ENCODE measurements around the gene GABRB1. TPM values are rescaled to one million over a fixed set of nuclear protein-coding genes. Genes with fewer than 3 reads are reported as not detected.
"Not testable (repeated sequence)": the region's sequence is repeated elsewhere in the genome, so short reads cannot be mapped to it uniquely, and the experiment has no call there.

GABRB1 gene
- total RNA-seq, 2 donors from 2014 or later = not detected

DNA sequence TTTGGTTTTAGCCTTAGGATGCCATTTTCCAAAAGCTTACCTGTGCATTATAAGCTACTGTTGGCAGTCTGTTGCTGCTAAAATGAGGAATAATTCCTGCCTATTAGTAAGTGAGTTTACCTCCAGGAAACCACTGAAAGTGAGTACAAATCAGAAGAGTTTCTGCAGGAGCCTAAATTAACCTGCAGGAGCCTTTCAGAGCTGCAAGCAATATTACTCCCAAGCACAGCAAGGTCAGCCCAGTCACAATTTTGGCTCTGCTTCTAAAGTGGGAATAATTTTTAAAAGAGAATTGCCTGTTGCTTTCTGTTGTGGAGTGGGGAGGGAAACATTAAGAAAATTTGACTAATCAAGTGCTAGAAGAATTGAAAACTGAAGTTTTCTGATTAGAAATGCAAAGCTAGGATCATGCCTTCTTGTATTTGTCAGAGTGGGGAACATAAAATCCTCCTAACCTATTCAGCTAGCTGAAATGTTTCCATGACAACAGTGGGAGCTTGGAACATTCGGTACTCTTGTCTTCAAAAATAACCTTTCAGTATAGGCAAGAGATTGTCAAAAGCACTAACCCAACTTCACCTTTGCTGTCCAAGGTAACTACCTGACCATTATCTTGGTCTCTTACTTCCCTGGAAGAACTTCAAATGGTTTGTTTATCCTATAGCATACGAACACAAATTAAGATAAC is 239.0 kb downstream of the GABRB1 start:
- Mint-ChIP-seq H3K27me3 (no peaks in the 10 kb centered on the region), H3K36me3 (no peaks in the 10 kb centered on the region), H3K4me1 (ENCODE audit: low read depth in 2 of 2) (no peaks in the 10 kb centered on the region), H3K4me3 (no peak overlapping the region), H3K27ac (no peak overlapping the region), H3K9me3 (no peaks in the 10 kb centered on the region)
- DNase-seq (ENCODE audit: low spot score) (no peak), ATAC-seq (no peak)

DNA sequence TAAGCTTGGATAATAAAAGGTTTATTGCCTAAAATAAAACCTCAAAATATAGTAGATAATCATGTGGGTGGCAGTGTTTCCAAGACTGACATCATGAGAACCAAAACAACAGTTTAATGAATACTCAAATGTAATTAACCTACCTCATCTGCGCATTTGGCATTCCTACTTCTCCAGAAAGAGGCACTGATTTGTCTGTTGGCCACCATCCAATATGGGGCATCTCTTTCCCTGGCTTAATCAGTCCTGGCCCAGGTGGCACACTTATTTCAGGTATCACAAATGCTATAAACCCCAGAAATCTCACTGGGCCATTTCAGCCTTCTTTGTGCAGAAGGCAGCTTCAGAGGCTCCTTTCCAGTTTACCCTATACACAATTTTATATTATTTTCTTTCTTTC is 239.9 kb downstream of the GABRB1 start:
- H3K27ac Mint-ChIP-seq = no peak overlapping the region
- ATAC-seq (no peak), DNase-seq (ENCODE audit: low spot score) (no peak)
- H3K4me1 Mint-ChIP-seq (ENCODE audit: low read depth in 2 of 2) = no peaks in the 10 kb centered on the region
- no peak overlapping the region for H3K4me3 Mint-ChIP-seq
- H3K36me3 Mint-ChIP-seq = no peaks in the 10 kb centered on the region
- H3K27me3 Mint-ChIP-seq = no peaks in the 10 kb centered on the region
- no peaks in the 10 kb centered on the region for H3K9me3 Mint-ChIP-seq

DNA sequence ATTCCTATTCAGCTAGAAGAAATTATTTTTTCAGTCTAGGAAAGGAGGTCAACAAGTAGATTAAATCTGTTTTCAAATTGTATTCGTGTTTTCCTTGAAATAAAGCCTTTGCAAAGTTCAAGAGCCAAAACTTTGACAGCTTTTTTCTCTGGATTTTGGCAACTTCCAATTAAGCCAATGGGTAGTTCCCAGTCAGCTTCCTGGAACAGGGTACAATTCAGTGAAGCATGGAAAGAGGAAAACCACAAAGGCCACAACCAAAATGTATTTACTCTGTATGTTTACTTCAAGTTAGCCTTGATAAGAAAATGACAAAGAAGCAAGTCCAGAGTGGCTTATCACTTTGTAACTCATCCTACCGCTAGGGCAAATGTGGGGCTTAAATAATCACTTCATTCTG is 243.5 kb downstream of the GABRB1 start:
- Mint-ChIP-seq H3K36me3 (no peaks in the 10 kb centered on the region), H3K9me3 (no peaks in the 10 kb centered on the region)

DNA sequence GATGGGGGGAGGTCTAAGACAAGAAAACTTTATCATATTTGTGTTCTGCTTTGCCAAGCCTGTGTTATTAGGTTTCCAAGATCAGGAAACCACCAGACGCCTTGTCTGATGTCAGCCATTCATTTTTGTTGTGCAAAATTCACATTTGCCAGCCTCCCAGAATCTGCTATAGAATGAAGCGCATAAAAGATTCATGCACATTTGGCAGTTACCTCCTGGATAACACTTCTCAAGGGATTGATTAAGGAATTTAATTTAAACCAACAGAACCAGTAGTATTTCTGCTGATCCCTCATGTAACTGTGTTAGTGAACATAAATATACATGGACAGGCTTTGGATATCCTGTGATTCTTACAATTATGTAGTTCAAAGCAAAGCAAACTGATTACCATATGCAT is 244.2 kb downstream of the GABRB1 start:
- no peak for DNase-seq (ENCODE audit: low spot score)
- Mint-ChIP-seq H3K4me1 (ENCODE audit: low read depth in 2 of 2) (no peaks in the 10 kb centered on the region), H3K27me3 (peaks cover 3 to 7% of the 10 kb centered on the region in 2 donors), H3K36me3 (no peaks in the 10 kb centered on the region), H3K9me3 (no peaks in the 10 kb centered on the region), H3K4me3 (no peak overlapping the region), H3K27ac (no peak overlapping the region)
- ATAC-seq = no peak

More for the DNA sequence above, 243.5 kb downstream of the GABRB1 start:
- ATAC-seq (no peak), DNase-seq (ENCODE audit: low spot score) (no peak)
- Mint-ChIP-seq H3K27me3 (peaks cover 3 to 4% of the 10 kb centered on the region in 2 donors), H3K4me1 (ENCODE audit: low read depth in 2 of 2) (no peaks in the 10 kb centered on the region), H3K4me3 (no peak overlapping the region), H3K27ac (no peak overlapping the region)

DNA sequence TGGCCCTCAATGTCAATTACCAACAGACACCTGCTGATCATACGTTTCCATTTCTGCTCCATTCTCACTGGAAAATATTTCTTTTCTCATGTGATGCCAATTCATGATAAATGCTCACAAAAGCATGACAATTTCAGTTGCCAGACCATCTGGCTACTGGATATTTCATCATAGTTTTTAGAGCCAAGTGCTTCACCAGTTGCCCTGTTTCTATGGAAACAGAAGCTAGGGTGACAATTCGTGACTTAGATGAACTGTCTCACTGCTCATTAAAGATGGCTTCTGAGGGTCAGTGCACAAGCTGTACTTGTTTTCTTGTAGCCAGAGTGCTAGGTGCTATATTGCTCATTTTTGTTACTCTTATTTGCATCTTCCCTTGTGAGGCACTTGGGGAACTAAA is 247.3 kb downstream of the GABRB1 start:
- no peaks in the 10 kb centered on the region for H3K36me3 Mint-ChIP-seq
- ATAC-seq (no peak), DNase-seq (ENCODE audit: low spot score) (no peak)
- H3K27ac Mint-ChIP-seq = no peak overlapping the region
- peaks cover 4% of the 10 kb centered on the region for H3K9me3 Mint-ChIP-seq
- H3K4me3 Mint-ChIP-seq = no peak overlapping the region
- peaks cover 5 to 7% of the 10 kb centered on the region in 2 donors for H3K27me3 Mint-ChIP-seq
- no peaks in the 10 kb centered on the region for H3K4me1 Mint-ChIP-seq (ENCODE audit: low read depth in 2 of 2)

DNA sequence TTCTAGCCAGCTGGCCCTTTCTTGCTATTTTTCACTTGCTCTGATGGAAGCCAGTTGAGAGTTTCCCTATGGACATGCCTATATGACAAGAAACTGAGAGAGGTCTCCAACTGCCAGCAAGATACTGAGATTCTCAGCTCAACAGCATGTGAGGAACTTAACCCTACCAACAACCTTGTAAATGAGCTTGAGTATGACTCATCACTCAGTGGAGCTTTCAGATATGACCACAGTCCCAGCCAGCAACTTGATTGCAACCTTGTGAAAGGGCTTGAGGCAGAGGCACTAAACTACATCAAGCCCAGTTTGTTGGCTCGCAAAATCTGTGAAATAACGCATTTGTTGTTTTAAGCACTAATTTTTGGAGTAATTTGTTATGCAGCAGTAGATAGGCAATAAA is 256.4 kb downstream of the GABRB1 start:
- Mint-ChIP-seq H3K9me3 (peaks cover 6% of the 10 kb centered on the region), H3K4me1 (ENCODE audit: low read depth in 2 of 2) (no peaks in the 10 kb centered on the region), H3K27ac (no peak overlapping the region), H3K36me3 (no peaks in the 10 kb centered on the region), H3K27me3 (no peaks in the 10 kb centered on the region), H3K4me3 (no peak overlapping the region)
- DNase-seq (ENCODE audit: low spot score) (no peak), ATAC-seq (no peak)

DNA sequence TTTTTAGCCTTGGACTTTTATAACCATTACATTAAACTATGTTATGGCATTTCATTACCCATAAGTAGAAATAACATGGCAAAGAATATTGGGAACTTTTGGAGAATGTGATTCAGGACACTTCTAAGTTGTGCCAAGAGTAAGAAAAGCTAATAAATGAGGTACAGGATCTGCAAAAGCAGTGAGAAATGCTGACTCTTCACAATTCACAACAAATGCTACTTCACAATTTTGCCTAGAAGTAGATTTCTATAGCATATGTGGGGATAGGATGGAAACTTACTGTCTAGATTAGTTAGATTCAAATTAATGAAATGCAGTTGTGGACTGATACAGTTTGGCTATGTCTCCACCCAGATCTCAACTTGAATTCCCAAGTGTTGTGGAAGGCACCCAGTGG is 258.4 kb downstream of the GABRB1 start:
- Mint-ChIP-seq H3K9me3 (peaks cover 3% of the 10 kb centered on the region), H3K4me1 (ENCODE audit: low read depth in 2 of 2) (no peaks in the 10 kb centered on the region), H3K27me3 (no peaks in the 10 kb centered on the region), H3K4me3 (no peak overlapping the region), H3K27ac (no peak overlapping the region), H3K36me3 (no peaks in the 10 kb centered on the region)
- DNase-seq (ENCODE audit: low spot score) = no peak
- ATAC-seq = no peak

DNA sequence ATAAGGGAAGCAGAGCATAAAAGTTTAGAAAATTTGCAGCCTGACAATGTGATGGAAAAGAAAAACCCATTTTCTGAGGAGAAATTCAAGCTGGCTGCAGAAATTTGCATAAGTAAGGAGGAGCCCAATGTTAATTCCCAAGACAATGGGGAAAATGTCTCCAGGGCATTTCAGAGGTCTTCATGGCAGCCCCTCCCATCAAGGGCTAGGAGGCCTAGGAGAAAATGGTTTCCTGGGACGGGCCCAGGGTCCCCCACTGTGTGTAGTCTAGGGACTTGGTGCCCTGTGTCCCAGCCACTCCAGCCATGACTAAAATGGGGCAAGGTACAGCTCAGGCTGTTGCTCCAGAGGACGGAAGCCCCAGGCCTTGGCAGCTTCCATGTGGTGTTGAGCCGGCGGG is 259.5 kb downstream of the GABRB1 start:
- not testable (repeated sequence) for H3K9me3 Mint-ChIP-seq; DNase-seq (ENCODE audit: low spot score)

DNA sequence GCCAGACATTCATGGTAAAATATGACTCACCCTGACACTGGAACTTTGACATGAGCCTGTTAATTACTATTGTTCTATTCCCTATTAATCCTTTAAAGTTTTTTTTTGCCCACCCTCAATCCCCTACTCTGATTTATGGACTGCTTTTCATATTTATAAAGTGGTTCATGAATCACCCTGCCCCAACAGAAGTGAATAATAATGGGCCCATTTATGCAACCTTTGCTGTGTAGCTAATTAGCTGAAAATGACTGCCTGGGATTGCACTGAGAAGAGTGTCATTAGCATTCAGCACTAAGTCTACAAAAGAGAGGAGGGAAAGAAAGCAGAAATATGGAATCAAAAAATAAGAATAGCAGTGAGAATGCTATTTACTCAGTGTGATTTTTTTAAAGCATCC is 277.8 kb downstream of the GABRB1 start:
- no peak overlapping the region for H3K4me3 Mint-ChIP-seq
- no peak overlapping the region for H3K27ac Mint-ChIP-seq
- DNase-seq (ENCODE audit: low spot score) (no peak), ATAC-seq (no peak)
- no peaks in the 10 kb centered on the region for H3K9me3 Mint-ChIP-seq
- H3K4me1 Mint-ChIP-seq (ENCODE audit: low read depth in 2 of 2) = no peaks in the 10 kb centered on the region
- no peaks in the 10 kb centered on the region for H3K36me3 Mint-ChIP-seq
- peaks cover 2 to 6% of the 10 kb centered on the region in 2 donors for H3K27me3 Mint-ChIP-seq

More for the DNA sequence above, 259.5 kb downstream of the GABRB1 start:
- not testable (repeated sequence) for H3K4me3 Mint-ChIP-seq; H3K27me3 Mint-ChIP-seq; H3K27ac Mint-ChIP-seq; H3K4me1 Mint-ChIP-seq (ENCODE audit: low read depth in 2 of 2); H3K36me3 Mint-ChIP-seq; ATAC-seq

DNA sequence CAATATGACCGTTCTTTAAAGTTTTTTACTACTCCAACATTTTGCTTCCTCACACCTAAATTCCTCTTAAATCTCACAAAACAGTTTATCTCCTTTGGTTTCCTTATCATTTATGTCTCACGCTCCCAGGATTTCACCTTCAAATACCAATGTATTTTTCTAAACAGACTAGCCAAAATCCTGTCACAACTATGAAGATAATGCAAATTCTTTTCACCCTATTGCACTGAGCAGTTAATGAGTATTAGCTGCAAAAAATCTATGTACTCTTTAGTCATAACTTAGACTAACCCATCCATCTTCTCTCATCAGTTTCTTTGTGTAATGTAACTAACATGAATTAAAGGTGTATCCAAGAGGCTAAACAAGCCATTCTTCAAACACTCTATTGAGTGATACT is 280.8 kb downstream of the GABRB1 start:
- no peak for DNase-seq (ENCODE audit: low spot score)
- ATAC-seq = no peak
- H3K4me3 Mint-ChIP-seq = no peak overlapping the region
- H3K36me3 Mint-ChIP-seq = no peaks in the 10 kb centered on the region
- peaks cover 0 to 4% of the 10 kb centered on the region in 2 donors for H3K27me3 Mint-ChIP-seq
- no peaks in the 10 kb centered on the region for H3K9me3 Mint-ChIP-seq
- H3K4me1 Mint-ChIP-seq (ENCODE audit: low read depth in 2 of 2) = no peaks in the 10 kb centered on the region
- no peak overlapping the region for H3K27ac Mint-ChIP-seq

DNA sequence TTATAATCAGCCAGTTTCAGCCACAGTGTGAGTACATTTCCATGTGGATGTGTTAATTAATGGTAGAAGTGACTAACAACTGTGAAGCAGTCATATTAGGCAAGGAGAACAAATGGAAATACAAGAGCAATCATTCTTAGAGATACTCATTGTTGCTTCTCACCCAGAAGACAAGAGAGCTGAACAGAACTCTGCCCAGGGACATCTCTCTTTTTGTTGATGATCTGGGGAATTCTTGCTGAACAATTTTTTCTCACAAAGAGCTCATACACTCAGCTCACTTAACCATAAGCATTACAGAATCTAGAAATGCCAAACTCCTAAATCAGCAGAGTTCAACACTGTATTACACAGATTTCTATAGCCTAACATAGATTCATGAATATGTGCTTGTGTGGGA is 282.0 kb downstream of the GABRB1 start:
- Mint-ChIP-seq H3K9me3 (no peaks in the 10 kb centered on the region), H3K36me3 (no peaks in the 10 kb centered on the region), H3K27ac (no peak overlapping the region), H3K4me1 (ENCODE audit: low read depth in 2 of 2) (no peaks in the 10 kb centered on the region), H3K27me3 (peaks cover 0 to 7% of the 10 kb centered on the region in 2 donors), H3K4me3 (no peak overlapping the region)
- DNase-seq (ENCODE audit: low spot score) = no peak
- no peak for ATAC-seq

DNA sequence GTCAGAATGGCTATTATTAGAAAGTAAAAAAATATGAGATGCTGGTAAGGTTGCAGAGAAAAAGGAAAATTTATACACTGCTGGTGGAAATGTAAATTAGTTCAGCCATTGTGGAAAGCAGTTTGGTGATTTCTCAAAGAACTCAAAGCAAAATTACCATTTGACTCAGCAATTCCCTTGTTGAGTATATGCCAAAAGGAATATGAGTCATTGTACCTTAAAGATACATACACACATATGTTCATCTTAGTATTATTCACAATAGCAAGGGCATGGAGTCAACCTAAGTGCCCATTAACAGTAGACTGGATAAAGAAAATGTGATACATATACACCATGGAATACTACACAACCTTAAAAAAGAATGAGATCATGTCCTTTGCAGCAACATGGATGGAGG is 284.0 kb downstream of the GABRB1 start:
- H3K27me3 Mint-ChIP-seq = peaks cover 0 to 5% of the 10 kb centered on the region in 2 donors
- no peaks in the 10 kb centered on the region for H3K9me3 Mint-ChIP-seq
- H3K36me3 Mint-ChIP-seq = no peaks in the 10 kb centered on the region
- H3K27ac Mint-ChIP-seq = no peak overlapping the region
- no peak for DNase-seq (ENCODE audit: low spot score)
- H3K4me3 Mint-ChIP-seq = no peak overlapping the region
- no peaks in the 10 kb centered on the region for H3K4me1 Mint-ChIP-seq (ENCODE audit: low read depth in 2 of 2)
- ATAC-seq = peak; percentile 53 to 60

DNA sequence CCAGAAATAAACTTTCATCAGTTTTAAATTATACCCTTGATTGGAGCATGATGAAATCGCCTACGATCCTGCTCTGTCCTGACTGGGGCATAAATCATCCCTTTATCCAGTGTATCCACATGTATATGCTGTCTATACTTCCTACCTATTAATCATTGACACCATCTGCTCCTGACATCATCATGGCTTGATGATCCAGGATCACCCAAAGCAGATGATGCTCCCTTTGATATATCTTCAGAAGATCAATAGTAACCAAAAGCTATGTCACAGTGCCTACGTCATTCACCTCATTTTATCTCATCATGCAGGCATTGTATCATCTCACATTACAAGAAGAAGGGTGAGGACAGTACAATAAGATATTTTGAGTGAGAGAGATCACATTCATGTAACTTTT is 294.7 kb downstream of the GABRB1 start:
- H3K36me3 Mint-ChIP-seq = no peaks in the 10 kb centered on the region
- H3K27ac Mint-ChIP-seq = no peak overlapping the region
- no peak for ATAC-seq
- H3K27me3 Mint-ChIP-seq = peaks cover 8 to 26% of the 10 kb centered on the region in 2 donors
- no peaks in the 10 kb centered on the region for H3K9me3 Mint-ChIP-seq
- no peaks in the 10 kb centered on the region for H3K4me1 Mint-ChIP-seq (ENCODE audit: low read depth in 2 of 2)
- DNase-seq (ENCODE audit: low spot score) = no peak
- no peak overlapping the region for H3K4me3 Mint-ChIP-seq

DNA sequence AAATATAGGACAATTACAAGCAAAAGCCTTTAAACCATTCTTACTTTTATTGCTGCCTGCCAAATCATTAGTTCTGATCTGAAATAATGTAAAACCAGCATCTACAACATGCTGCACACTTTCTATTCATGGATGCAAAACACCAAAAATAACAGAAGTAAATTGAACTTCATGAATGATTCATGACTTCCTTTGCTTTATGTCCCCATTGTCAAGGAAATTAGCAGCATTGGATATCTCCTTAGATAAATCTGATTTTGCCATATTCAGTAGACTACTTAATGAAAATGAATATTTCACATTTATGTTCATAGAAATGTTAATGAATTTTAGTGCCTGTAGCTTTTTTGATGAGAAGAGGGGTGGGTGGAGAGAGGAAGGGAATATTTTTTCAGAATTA is 299.5 kb downstream of the GABRB1 start:
- H3K4me3 Mint-ChIP-seq = no peak overlapping the region
- H3K27ac Mint-ChIP-seq = no peak overlapping the region
- DNase-seq (ENCODE audit: low spot score) (no peak), ATAC-seq (no peak)
- no peaks in the 10 kb centered on the region for H3K9me3 Mint-ChIP-seq
- H3K4me1 Mint-ChIP-seq (ENCODE audit: low read depth in 2 of 2) = no peaks in the 10 kb centered on the region
- H3K36me3 Mint-ChIP-seq = no peaks in the 10 kb centered on the region
- H3K27me3 Mint-ChIP-seq = peaks cover 0 to 3% of the 10 kb centered on the region in 2 donors

DNA sequence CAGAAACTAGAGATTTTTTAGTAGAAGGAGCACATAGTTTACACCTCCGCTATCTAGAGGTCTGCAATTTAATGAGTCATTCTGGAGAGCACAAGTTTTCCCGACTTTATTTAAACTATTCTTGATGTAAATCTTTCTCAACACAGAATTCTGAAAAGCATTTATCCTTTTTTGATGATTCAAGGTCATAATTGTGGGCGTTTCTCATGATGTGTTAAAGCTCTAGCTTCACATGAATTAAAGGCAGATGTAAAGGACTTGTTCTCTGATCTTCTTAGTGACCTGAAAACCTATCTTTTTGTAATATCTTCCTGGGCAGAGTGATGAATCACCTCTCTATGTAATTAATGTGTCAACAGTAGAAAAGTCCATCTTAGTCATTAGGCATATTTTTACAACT is 303.3 kb downstream of the GABRB1 start:
- DNase-seq (ENCODE audit: low spot score) = no peak
- Mint-ChIP-seq H3K27ac (no peak overlapping the region), H3K27me3 (peaks cover 16 to 23% of the 10 kb centered on the region in 2 donors), H3K36me3 (no peaks in the 10 kb centered on the region), H3K9me3 (no peaks in the 10 kb centered on the region), H3K4me3 (no peak overlapping the region), H3K4me1 (ENCODE audit: low read depth in 2 of 2) (no peaks in the 10 kb centered on the region)
- ATAC-seq = no peak

Data from natural killer cell treated with Interleukin-12 subunit alpha and Interleukin-12 subunit beta and Interleukin-15 and Interleukin-18, amount 100 ng/mL, for 72 hours (primary cell).